GM18870 (cell line): ENCODE measurements around the gene CYP24A1.
"Not testable (repeated sequence)": the region's sequence is repeated elsewhere in the genome, so short reads cannot be mapped to it uniquely, and the experiment has no call there.

Experiments used
- ATAC-seq: cut with Tn5 transposase; IDR thresholded peaks from one replicate; pipeline ENCODE4 v1.9.1; 2021; ENCODE audit warnings: moderate library complexity; ENCODE audit not compliant: unreplicated experiment

The CYP24A1 gene

GRCh38 chr20:54134445-54135220 lies 39.2 kb downstream of the CYP24A1 start:
- ATAC-seq: no peak

GRCh38 chr20:54133434-54134427 lies 40.1 kb downstream of the CYP24A1 start:
- no peak for ATAC-seq

GRCh38 chr20:54132612-54133433 lies 41.0 kb downstream of the CYP24A1 start:
- no peak for ATAC-seq

GRCh38 chr20:54131675-54132611 lies 41.8 kb downstream of the CYP24A1 start:
- ATAC-seq: no peak

- not testable (repeated sequence) for ATAC-seq
Measured at GRCh38 chr20:54131125-54131524, 42.7 kb downstream of the CYP24A1 start.

- no peak for ATAC-seq
Measured at GRCh38 chr20:54129350-54129749, 44.4 kb downstream of the CYP24A1 start.

GRCh38 chr20:54127855-54128574 lies 45.8 kb downstream of the CYP24A1 start:
- no peak for ATAC-seq

GRCh38 chr20:54126806-54127655 lies 46.8 kb downstream of the CYP24A1 start:
- ATAC-seq: no peak

- not testable (repeated sequence) for ATAC-seq
Measured at GRCh38 chr20:54126328-54126727, 47.5 kb downstream of the CYP24A1 start.

GRCh38 chr20:54123587-54124180 lies 50.1 kb downstream of the CYP24A1 start:
- no peak for ATAC-seq

- no peak for ATAC-seq
Measured at GRCh38 chr20:54122681-54123586, 50.9 kb downstream of the CYP24A1 start.

- ATAC-seq: no peak
Measured at GRCh38 chr20:54122189-54122588, 51.6 kb downstream of the CYP24A1 start.

GRCh38 chr20:54119744-54120143 lies 54.0 kb downstream of the CYP24A1 start:
- no peak for ATAC-seq

- no peak for ATAC-seq
Measured at GRCh38 chr20:54118220-54119001, 55.4 kb downstream of the CYP24A1 start.

GRCh38 chr20:54116550-54117235 lies 57.1 kb downstream of the CYP24A1 start:
- no peak for ATAC-seq
